Caki2 (cell line): ENCODE measurements around the gene RNF121. TPM values are rescaled to one million over a fixed set of nuclear protein-coding genes. Genes with fewer than 3 reads are reported as not detected.

Source experiments
- DNase-seq: peaks from one replicate; pipeline ENCODE4 v3.0.0-alpha.2; 2015; ENCODE audit warnings: low read depth
- in situ Hi-C: cut with HindIII; loops from 2 replicates; pipeline ENCODE4 v1.10.0; 2016; ENCODE audit warnings: low sequenced_read_pairs, low pct_unique_long_range_greater_than_20kb, mixed read lengths
- total RNA-seq: library from RNA; depleted of rRNA; stranded (reverse); fragments of >200 nt; shearing (Covaris generic); gene quantifications from 2 replicates; pipeline ENCODE4 v1.2.3, GENCODE V29; 2014; ENCODE audit warnings: low replicate concordance

RNF121 gene
- total RNA-seq, 1 experiment from 2014 or later, result 74.1 TPM

DNA sequence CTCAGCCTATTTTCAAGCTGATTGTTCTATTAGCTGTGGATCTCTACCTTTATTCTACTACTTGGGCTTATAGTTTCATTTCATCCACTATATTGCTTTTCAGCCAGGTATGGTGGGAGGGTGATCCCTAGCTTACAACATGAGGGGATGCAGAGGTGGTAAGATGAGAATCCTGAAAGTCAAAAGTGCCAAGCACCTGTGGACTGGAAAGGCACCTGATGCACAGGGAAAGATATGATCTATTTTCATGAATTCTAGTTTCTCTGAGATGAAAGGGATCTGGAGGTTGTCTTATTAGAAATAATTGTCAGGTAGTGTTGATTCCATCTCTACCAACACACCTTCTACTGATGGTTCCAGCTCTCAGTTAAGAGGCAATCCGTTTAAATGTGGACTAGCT lies 48.2 kb downstream of the RNF121 start:
- in situ Hi-C loops, result no loop called here
- DNase-seq, result no peak

- no peak for DNase-seq
- in situ Hi-C loops, result no loop called here
Measured at GRCh38 chr11:71977743-71978418, 49.0 kb downstream of the RNF121 start.

DNA sequence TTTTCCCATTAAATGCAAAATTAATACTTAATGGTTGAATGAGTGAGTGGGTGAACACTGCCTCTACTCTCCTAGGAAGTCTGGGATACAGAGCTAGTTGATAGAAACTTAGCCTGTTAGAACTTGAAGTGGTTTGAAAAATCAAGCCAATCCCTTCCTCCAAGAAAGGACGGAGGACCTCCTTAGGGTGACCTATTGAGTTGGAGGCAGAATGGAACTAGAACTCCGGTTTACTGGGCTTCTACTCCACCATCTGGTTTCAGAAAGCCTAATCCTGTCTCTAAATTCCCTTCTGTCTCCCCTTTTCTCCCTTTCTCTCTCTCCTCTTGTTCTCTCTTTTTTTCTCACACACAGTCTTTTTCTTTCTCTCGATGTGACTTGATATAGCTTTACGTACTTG lies 50.2 kb downstream of the RNF121 start:
- no peak for DNase-seq
- in situ Hi-C loops, result no loop called here

DNA sequence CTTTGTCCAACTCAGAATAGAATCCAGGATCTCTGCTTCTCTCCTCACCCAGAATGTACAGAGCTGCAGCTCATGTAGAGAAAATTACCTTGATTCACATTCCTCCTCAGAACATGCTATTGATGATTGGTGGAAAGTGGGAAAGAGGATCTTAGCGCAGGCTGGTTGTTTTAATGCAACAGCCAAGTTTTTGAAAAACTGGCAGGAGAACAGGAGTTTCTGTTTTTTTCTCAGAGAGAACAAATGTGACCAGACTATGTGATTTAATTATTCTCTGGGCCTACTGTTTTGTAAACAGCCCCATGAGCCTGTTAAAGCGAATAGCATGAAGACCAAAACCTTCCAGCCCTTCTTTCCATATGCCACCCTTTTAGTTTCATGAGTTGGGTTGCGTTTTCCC lies 50.8 kb downstream of the RNF121 start:
- DNase-seq, result no peak
- in situ Hi-C loops, result no loop called here

GRCh38 chr11:71986131-71986530 lies 57.3 kb downstream of the RNF121 start:
- in situ Hi-C loops, result no loop called here
- DNase-seq, result no peak

- in situ Hi-C loops, result no loop called here
- no peak for DNase-seq
Measured at GRCh38 chr11:71987521-71987920, 58.7 kb downstream of the RNF121 start.

GRCh38 chr11:71988050-71988449 lies 59.2 kb downstream of the RNF121 start:
- DNase-seq, result no peak
- in situ Hi-C loops, result no loop called here

- no peak for DNase-seq
- in situ Hi-C loops, result no loop called here
Measured at GRCh38 chr11:71990701-71991100, 61.9 kb downstream of the RNF121 start.

- DNase-seq, result no peak
Measured at GRCh38 chr11:71991494-71991893, 62.6 kb downstream of the RNF121 start.

GRCh38 chr11:71992136-71992730 lies 63.4 kb downstream of the RNF121 start:
- no peak for DNase-seq
- in situ Hi-C loops, result no loop called here

More at GRCh38 chr11:71991494-71991893, 62.6 kb downstream of the RNF121 start:
- in situ Hi-C loops, result no loop called here

GRCh38 chr11:71994786-71995185 lies 65.9 kb downstream of the RNF121 start:
- DNase-seq, result no peak
- in situ Hi-C loops, result no loop called here

- DNase-seq, result no peak
- in situ Hi-C loops, result no loop called here
Measured at GRCh38 chr11:71995726-71996291, 67.0 kb downstream of the RNF121 start.

GRCh38 chr11:71996517-71996916 lies 67.7 kb downstream of the RNF121 start:
- DNase-seq, result no peak
- in situ Hi-C loops, result no loop called here

DNA sequence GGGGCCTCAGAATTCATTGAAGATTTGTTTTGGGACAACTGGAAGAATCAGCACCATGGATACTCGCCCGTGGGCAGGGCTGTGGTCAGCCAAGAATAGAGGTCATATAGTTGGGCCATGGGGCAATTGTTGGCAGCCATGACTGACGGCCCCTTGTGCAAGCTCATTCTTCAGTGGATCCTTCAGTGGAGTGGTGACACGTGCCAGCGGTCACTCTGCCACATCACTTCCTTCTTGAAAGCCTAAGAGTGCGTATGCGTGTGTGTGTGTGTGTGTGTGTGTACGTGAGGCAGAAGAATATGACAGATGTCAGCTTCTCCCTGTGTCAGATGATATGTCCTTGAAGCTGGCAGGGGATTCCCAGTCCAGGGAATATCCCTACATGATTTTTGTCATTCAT lies 68.1 kb downstream of the RNF121 start:
- in situ Hi-C loops, result no loop called here
- no peak for DNase-seq

DNA sequence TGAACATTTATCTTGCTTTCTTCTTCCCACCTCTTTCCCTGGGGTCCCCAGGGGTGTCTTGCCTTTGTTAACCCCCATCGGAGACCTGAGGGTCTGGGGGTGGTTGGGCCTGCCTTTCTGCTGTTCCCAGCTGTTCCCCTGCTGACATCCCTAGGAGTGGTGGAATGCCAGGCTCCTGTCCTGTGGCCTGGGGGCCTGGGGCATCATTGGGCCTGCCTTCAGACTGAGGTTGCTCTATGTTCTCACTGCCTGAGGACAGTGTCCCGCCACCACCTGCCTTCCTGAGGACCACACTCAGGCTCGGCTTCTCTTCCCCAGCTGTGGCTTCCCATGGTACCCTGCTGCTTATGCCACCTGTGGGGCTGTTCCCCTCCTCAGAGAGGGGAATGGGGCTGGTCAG lies 68.7 kb downstream of the RNF121 start:
- in situ Hi-C loops, result no loop called here
- no peak for DNase-seq

- no peak for DNase-seq
- in situ Hi-C loops, result no loop called here
Measured at GRCh38 chr11:71998061-71998460, 69.2 kb downstream of the RNF121 start.

DNA sequence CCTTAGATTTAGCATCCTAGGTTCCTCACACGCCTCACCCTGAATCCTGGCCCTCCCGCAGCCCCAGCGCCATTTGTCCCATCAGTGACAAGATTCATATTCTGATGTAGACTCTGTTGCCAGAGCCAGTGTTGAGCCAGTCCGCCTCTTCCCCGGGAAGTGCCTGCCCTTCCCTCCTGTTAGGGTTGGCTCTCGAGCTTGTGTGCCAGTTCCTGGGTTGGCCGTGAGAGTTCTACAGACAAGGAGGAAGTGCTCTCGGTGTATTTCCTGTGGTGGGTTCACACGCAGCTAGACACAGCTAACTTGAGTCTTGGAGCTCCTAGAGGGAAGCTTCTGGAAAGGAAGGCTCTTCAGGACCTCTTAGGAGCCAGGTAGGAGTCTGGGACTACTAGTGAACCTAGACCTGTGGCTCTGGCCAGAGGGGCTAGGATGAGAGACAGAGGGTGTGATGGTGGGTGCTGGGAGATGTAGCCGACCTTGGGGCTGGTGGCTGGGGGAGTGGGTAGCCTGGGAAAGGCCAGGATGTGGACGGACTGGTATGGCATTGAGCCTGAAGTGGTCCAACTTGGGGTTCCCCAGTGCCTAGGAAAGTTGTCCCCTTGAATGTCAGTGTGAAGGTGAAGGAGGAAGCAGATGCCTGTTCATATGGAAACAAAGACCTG lies 69.9 kb downstream of the RNF121 start, which contains the start of gene IL18BP:
Gene IL18BP (plus strand): TSS at position 261 of the 662 bp plus-strand sequence. CDS start 1,076 bp downstream, outside the sequence.
- in situ Hi-C loops, result no loop called here

GRCh38 chr11:71999362-71999761 lies 70.5 kb downstream of the RNF121 start:
- no peak for DNase-seq
- in situ Hi-C loops, result no loop called here

More for the DNA sequence above, 69.9 kb downstream of the RNF121 start, which contains the start of gene IL18BP:
- no peak for DNase-seq

DNA sequence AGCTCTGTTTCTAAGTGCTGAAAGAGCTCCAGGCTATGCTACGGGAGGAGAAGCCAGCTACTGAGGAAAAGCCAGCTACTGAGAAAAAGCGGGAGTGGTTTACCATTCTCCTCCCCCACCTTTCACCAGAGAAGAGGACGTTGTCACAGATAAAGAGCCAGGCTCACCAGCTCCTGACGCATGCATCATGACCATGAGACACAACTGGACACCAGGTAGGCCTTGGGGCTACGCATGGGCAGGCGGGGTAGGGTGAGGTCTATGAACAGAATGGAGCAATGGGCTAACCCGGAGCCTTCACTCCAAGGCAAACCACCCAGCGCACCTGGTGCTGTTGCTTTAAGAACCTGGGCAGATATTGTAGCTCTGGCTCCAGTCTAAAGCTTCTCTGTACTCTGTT lies 71.0 kb downstream of the RNF121 start:
- in situ Hi-C loops, result no loop called here
- DNase-seq, result no peak
